NCI-H2227 (cell line): ENCODE results near the gene ADAM23.

Experiments used
- DNase-seq: peaks from one replicate; lab custom pipeline; 2025; ENCODE audit not compliant: unreplicated experiment; lab: John Stamatoyannopoulos, UW

Gene ADAM23

DNA sequence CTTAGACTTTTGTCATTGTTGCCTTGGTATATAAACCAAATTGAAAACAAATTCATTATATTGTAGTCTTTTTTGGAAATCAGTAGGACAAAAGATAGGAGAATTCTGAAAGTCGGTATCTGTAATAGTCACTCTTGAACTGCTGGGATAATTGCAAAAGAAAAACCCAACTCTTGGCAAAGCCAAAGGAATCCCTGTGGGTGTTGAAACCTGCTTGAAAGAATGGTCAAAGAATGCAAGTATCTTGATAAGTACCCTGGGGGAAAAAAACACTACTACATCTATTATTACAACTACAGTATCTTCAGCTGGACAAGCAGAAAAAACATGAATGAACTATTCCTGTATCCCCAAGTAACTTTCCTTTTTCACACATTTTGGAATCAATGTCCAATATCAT, 191.7 kb downstream of the ADAM23 start:
- no peak for DNase-seq

DNA sequence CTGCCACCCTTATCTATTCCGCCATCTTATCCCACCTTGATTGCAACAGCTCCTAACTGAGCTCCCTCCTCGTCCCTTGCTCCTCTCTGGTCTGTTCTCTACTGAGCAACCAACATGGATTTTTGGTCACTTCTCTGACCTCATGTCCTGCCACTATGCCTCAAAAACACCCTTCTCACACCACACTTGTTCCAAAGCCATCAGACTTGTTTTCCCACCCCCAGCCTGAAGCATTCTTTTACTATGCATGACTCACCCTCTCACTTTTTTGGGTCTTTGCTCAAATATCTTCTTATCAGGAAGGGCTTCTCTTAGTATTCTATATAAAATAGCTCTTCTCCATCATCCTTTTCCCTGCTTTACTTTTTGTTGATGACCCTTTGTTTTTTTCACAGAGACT, 196.3 kb downstream of the ADAM23 start:
- no peak for DNase-seq

DNA sequence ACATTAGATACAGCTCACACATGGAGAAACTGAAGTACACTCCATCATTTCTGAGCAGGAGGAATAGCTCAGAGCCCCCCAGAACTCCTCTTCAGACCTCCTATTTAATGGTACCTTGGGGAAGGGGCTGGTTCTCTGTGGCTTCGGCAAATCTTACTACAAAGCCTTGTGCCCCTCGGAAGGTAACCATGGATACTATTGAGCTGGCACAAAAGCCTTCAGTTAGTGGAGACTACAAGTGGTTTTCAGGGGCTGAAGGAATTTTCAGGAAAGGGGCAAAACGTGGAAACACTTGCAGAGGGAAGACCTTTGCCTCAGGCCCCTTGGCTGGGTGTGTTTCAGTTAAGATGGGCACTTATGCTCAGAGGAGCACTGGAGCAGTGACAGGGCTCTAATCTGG, 197.9 kb downstream of the ADAM23 start:
- no peak for DNase-seq

DNA sequence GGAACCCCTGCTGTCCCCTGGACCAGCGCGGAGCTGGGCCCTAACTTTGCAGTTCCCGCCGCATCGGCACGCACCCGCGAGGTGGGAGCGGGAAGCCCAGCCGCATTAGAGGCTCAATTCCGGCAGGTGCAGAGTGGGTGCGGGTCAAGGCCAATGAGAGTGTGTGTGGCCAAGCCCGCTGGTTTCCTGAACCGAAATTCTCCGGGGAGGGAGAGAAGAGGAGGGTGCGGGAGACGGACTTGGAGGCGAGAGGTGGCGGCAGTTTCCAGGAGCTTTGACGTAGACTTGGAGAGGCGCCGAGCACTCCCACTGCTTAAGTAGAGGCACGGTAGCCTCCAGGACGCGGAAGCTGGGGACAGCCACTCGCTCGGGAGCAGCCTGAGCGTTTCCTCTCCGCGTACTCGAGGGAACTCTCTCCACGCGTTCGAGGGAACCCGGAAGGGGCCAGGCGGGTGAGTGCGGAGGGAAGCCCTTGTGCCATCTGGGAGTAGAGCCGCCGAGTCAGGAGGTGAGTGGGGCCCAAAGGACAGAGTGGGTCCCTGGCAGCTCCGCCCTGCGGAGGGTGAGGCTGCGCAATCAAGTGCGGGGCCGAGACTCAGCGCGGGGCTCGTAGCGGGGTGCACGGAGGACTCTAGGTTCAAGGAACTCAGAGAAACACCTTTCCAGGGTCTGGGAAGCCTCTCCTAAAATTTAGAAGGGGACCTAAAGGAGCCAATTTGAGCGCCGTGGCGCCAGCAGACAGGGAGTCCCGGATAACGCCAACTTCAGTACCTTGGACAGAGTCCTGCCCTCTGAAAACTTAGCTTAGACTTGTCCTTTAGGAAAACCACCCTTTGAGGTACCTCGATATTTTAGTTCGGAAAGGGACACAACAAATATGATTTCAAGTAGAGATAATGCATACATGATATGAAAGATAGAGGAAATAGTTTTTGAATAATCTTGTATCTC, 199.0 kb downstream of the ADAM23 start, which contains the start of gene FAM237A:
Gene FAM237A, plus strand, starts transcription at position 413 of the 951 bp plus-strand sequence. CDS start 1,750 bp downstream, outside the sequence.
- peak; percentile 63 for DNase-seq

DNA sequence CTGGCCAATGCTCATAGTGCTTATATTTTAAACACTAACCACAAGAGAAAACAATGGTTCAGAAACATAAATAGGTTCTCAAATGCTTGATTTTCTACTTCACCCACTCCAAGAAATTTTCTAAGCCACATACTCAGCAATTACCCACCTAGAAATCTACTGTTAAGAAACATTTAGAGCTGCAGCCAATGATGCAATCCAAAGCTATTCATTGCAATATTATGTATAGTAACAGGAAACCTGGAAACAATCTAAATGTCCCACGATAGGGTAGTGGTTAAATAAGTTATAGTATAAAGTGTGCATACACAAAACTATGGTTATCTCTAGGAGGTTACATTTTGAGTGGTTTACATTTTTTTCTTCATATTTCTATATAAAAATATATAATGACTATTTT, 204.7 kb downstream of the ADAM23 start:
- no peak for DNase-seq

DNA sequence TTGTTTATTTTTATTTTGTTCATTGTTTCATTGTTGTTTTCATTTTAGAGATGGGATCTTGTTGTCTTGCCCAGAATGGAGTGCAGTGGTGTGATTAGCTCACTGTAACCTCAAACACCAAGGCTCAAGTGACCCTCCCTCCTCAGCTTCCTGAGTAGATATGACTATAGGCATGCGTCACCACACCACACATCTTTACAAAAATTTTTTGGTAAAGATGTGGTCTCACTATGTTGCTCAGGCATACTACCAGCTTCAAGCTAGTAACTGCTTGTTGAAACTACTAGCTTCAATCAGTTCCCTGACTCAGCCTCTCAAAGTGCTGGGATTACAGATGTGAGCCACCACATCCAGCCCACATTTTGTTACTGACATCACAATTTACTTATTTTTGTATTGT, 213.8 kb downstream of the ADAM23 start:
- DNase-seq: no peak

DNA sequence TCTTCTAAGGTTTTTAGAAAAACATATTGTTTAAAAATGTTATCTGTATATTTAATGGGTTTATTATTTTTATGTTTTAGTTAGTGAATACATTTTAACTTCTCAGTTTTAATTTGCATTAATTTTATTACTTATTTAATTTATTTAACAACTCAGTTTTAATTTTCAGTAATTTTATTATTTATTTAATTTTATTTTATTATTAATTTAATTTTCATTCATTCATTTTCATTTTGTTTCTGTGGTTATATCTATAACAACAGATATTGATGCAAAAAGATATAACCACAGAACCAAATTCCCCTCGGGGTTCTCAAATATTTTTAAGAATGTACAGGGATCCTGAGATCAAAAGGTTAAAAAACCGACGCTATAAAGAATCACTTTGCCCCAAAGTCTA, 221.9 kb downstream of the ADAM23 start:
- DNase-seq: no peak
